ENCODE measurements around the gene PHAF1. TPM values are rescaled to one million over a fixed set of nuclear protein-coding genes. Genes with fewer than 3 reads are reported as not detected.

Gene PHAF1
- total and polyA plus RNA-seq, 12 donors, result 7.1 to 12.7 (median 11.5) TPM

- WGBS, 2 donors, result 94 to 97% methylated on average over 4 of the region's 4 CpGs
- DNase-seq (no peak), ATAC-seq (no peak)
- TF ChIP-seq, protein P1, sequence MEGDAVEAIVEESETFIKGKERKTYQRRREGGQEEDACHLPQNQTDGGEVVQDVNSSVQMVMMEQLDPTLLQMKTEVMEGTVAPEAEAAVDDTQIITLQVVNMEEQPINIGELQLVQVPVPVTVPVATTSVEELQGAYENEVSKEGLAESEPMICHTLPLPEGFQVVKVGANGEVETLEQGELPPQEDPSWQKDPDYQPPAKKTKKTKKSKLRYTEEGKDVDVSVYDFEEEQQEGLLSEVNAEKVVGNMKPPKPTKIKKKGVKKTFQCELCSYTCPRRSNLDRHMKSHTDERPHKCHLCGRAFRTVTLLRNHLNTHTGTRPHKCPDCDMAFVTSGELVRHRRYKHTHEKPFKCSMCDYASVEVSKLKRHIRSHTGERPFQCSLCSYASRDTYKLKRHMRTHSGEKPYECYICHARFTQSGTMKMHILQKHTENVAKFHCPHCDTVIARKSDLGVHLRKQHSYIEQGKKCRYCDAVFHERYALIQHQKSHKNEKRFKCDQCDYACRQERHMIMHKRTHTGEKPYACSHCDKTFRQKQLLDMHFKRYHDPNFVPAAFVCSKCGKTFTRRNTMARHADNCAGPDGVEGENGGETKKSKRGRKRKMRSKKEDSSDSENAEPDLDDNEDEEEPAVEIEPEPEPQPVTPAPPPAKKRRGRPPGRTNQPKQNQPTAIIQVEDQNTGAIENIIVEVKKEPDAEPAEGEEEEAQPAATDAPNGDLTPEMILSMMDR (IDR thresholded peaks at IDR 0.05), result no peak
- Histone ChIP-seq H3K4me3 (no peak overlapping the region), H3K9me3 (no peaks in the 10 kb centered on the region), H3K27ac (no peak overlapping the region), H3K36me3 (peaks cover 0 to 67% (median 3%) of the 10 kb centered on the region in 9 donors), H3K27me3 (no peaks in the 10 kb centered on the region), H3K4me1 (peaks cover 0 to 7% (median 0%) of the 10 kb centered on the region in 9 donors)
- intact Hi-C loops (cut with DNase I), result loop anchor here in 1 of 10 donors (10.0 kb wide), 1 partner anchor 50 kb away; no protein-coding TSS in a partner anchor
Observed at GRCh38 chr16:67084345-67085028, 25.3 kb upstream of the PHAF1 start.

DNA sequence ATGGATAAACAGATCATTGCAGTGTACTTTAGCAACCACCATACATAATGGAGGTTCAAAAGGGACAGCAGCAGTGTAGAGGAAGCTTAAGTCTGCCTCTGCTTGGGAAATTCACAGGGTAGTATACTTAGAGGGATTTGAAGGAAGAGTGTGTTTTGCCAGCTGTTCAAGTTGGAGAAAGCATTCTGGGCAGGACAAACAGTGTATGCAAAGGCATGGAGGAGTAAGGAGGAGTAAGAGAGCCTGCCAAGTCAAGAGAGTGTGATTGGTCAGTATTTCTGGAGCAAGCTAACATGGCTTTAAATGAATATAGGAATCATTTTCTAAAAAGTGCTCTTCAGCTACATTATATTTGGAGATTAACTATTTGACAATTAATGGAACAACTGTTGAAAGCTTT, 22.9 kb upstream of the PHAF1 start:
- H3K9me3 ChIP-seq, result no peaks in the 10 kb centered on the region
- DNase-seq (no peak), ATAC-seq (peak in 5 of 8 donors; percentile 35 to 84 (median 65))
- H3K27ac ChIP-seq, result no peak overlapping the region
- peaks cover 0 to 55% (median 3%) of the 10 kb centered on the region in 9 donors for H3K36me3 ChIP-seq
- intact Hi-C loops (cut with DNase I), result loop anchor here in 1 of 10 donors (10.0 kb wide), 1 partner anchor 52 kb away; no protein-coding TSS in a partner anchor
- no peaks in the 10 kb centered on the region for H3K27me3 ChIP-seq
- H3K4me1 ChIP-seq, result peaks cover 0 to 7% (median 0%) of the 10 kb centered on the region in 9 donors
- no peak overlapping the region for H3K4me3 ChIP-seq
- TF ChIP-seq, protein P1 (IDR thresholded peaks at IDR 0.05), result no peak

DNA sequence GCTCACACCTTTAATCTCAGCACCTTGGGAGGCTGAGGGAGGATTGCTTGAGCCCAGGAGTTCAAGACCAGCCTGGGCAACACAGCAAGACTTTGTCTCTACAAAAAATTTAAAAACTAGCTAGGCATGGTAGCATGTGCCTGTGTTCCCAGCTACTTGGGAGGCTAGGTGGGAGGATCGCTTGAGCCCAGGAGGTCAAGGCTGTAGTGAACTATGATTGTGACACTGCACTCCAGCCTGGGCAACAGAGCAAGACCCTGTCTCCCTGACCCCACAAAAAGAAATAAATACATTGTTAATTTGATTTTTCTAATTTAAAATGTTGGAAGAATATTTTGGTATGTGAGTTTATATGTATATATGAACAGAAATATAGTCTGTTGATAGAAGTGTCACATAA, 22.4 kb upstream of the PHAF1 start:
- intact Hi-C loops (cut with DNase I), result loop anchor here in 1 of 10 donors (10.0 kb wide), 1 partner anchor 52 kb away; no protein-coding TSS in a partner anchor

DNA sequence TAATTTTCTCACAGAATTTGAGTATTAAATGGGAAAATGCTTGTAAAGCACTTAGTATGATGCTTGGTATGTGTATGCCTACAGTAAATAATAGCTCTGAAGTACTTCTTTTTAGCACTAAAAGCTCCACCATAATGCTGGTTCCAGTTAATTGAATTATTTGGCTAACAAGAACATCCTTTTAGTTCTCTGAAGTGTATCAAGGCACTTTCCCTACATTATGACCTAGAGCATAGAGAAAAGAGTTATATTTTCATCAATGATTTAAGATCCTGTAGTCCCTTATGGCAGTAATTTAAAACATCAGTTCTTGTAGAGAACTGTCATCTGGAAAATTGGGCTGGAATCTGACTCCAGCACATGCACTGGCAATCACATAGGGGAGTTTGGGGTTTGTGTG, 21.9 kb upstream of the PHAF1 start:
- no peak overlapping the region for H3K4me3 ChIP-seq
- TF ChIP-seq, protein P1 (IDR thresholded peaks at IDR 0.05), result no peak
- intact Hi-C loops (cut with DNase I), result loop anchor here in 1 of 10 donors (10.0 kb wide), 1 partner anchor 53 kb away; no protein-coding TSS in a partner anchor
- no peaks in the 10 kb centered on the region for H3K9me3 ChIP-seq
- no peaks in the 10 kb centered on the region for H3K27me3 ChIP-seq
- peaks cover 0 to 51% (median 6%) of the 10 kb centered on the region in 9 donors for H3K36me3 ChIP-seq
- H3K4me1 ChIP-seq, result peaks cover 0 to 7% (median 0%) of the 10 kb centered on the region in 9 donors
- ATAC-seq (no peak), DNase-seq (no peak)
- no peak overlapping the region for H3K27ac ChIP-seq

More for the DNA sequence above, 22.4 kb upstream of the PHAF1 start:
- 100% methylated on average over 1 of the region's 1 CpG for WGBS, 2 donors
- ATAC-seq, result no peak
- Histone ChIP-seq H3K27me3 (no peaks in the 10 kb centered on the region), H3K36me3 (peaks cover 0 to 53% (median 6%) of the 10 kb centered on the region in 9 donors), H3K9me3 (no peaks in the 10 kb centered on the region), H3K4me3 (no peak overlapping the region), H3K4me1 (peaks cover 0 to 7% (median 0%) of the 10 kb centered on the region in 9 donors), H3K27ac (no peak overlapping the region)
- TF ChIP-seq, protein P1 (IDR thresholded peaks at IDR 0.05), result no peak
- DNase-seq, result no peak
